Hematopoietic multipotent progenitor cell treated with erythropoietin and hydrocortisone succinate and interleukin-3 and kit ligand, for 6 days (in vitro differentiated cells): ENCODE measurements around the gene KRT82.
"Not testable (repeated sequence)": the region's sequence is repeated elsewhere in the genome, so short reads cannot be mapped to it uniquely, and the experiment has no call there.

Experiments
- DNase-seq: peaks from one replicate; pipeline ENCODE4 v3.0.0-alpha.2; 2015

Gene KRT82

DNA sequence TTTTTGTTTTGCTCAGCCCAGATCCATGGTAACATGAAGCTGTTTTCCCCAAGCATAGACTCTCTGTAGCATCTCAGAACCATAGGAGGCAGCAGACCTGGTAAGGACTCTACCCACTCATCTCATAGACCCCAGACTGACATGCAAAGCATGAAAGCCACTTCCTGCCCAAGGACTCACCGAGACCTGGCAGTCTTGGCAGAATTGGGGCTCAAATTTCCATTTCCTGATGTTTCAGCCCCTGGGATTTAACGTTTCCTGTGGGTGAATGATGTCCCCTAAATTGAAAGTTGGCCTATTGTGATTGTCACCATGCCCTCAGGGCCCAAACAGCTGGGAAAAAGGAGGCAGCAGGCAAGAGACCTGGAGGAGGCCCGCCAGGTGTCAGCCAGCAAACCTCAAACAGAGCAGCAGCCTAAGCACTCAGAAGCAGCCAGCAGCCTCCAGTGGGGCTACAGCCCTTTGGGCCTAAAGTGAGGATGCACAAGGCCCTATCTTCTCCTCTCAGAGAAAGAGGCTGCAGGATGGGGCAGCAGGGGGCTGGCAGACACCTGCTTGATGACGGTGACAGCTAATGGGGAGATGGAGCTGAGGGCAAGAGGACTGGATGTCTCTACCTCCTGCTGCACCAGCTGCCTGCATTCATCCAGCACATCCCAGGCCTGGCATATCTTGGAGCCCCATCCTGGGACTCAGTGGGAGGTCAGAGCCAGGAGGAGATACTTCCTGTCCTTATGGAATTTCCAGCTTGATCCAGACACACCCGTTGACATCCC, 47.4 kb downstream of the KRT82 start:
- no peak for DNase-seq

DNA sequence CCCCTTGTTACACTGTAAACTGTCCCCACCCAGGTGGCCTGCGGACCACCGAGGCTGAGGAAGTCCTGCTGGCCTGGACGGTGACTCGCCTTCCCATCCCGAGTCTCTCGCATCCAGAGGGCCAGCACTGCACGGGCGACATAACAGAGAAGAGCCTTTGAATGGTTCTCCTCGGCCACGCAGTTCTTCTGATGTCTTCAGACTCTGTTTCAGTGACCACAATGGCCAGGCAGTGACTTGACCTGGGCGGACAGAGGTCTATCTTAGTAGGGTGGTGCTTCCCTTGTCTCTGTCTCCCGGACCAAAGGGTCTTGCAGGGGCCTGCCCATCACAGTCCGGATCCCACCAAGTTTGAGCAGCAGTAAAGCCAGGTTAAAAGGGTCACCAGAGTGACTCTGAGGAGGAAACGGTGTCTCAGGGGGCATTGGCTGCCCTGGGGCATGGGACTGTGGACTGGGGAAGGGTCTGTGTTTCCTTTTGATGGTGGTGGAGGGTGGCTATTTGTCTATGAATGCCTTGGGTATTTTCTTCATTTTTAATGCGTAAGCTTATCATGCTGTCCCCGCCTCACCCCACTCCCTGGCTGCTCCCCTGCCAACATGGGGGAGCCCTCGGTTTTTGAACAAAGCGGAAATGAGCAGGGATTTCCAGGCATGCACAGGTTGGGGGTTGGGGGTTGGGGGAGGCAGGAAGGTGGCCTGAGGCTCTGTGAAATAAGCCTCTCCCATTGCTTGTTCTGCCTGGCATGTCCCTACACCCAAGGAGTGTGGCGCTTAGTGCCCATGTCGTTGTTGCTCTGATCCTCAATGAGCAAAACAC, 49.2 kb downstream of the KRT82 start:
- no peak for DNase-seq

DNA sequence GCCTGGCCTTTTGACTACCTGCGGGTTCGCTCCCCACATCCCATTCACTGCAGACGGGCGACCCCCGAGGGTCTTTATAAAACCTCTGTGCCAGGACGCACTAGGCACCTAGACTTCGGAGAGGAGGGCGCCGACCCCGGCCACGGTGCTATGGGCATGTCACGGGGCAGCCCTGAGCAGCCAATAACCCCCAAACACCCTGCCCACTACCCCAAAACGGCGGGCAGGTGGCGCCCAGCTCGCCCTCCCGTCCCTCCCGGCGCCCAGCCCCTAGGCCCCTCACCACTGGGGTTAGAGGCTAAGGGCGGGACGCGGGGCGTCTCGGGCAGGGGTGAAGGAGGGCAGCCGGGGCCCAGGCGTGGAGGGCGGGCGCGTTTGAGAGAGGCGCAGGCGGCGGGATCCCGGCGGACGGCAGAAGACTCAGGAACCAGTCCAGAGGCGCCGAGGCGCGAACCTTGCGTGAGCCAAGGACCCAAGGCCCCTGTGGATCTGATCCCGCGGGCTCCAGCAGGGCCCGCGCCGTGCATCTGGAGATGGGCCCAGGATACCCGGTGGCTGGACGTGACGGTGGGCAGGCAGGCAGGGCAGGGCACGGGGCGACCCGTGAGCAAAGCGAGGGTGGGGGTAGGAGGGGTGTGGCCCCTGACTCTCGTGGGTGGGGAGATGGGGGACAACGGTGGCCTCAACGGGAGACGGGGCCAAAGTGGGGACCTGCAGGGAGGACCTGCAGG, 49.9 kb downstream of the KRT82 start:
- no peak for DNase-seq

DNA sequence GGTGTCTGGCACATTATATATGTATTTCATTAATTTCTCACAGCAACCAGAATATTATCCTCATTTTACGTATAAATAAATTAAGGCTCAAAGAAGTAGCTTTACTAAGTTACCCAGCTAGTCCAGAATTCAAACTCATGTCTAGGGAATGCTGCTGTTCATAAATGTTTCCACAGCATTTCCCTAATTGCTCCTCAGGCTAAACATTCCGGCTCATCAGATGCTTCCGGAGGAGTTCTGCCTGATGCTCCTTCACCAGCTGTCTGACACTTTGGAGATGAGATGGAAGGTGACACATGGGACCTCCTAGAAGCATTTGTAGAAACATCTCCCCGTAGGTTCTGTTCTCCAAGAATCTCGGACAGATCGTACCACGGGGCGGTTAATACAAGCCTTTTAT, 51.0 kb downstream of the KRT82 start:
- no peak for DNase-seq

DNA sequence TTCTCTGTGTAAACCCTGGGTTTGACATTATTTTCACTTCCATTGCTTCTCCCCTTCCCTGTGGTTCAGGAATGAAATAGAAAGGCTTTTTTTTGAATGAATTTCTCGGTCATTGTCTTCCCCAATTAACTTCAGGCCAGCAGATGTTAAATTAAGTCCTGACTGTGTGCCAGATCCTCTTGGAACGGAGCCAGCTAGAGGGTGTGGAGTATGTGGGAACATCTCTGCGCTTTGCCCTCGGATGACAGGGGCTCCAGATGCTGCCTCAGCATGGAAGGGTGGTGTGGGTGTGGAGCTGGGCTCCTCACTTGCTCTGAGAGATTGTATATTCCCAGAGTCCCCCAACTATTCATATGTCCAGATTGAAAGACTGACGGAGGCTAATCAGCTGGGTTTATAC, 51.9 kb downstream of the KRT82 start:
- no peak for DNase-seq

DNA sequence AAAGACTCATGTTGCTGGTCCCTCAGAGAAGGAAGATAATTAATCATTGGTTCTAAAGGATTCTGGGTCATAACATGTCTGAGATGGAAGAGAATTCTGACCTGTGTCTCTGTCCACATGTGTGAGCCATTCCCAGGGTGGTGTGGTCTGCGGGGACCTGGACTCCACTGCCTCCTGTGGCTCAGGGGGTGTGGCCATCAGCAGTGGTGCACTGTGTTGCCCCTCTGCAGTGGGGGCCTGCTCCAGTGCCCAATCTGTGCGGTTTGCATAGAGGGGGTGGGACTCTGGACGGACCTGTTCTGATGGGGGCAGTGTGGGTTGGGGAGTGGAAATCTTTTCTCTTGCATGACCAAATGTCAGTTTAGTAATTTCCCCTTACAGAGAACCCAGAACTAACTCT, 52.4 kb downstream of the KRT82 start:
- no peak for DNase-seq

DNA sequence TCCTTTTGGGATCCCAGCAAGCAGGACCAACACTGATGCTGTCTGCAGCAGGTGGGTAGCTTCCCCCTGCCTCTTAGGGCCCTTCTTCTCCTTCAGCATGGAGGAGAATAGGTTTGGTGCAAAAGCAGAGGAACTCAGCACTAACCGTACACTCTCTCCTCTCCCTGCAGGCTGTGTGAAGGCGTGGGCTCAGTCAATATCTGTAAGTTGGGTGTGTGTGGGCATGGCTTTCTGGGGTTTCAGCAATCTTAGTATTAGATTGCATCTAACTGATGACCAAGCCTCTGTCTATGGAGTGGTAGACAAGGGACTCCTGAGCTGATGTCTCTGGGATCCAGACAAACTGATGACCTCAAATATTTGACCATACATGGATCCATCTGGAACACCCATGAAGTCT, 53.2 kb downstream of the KRT82 start:
- DNase-seq, result no peak

DNA sequence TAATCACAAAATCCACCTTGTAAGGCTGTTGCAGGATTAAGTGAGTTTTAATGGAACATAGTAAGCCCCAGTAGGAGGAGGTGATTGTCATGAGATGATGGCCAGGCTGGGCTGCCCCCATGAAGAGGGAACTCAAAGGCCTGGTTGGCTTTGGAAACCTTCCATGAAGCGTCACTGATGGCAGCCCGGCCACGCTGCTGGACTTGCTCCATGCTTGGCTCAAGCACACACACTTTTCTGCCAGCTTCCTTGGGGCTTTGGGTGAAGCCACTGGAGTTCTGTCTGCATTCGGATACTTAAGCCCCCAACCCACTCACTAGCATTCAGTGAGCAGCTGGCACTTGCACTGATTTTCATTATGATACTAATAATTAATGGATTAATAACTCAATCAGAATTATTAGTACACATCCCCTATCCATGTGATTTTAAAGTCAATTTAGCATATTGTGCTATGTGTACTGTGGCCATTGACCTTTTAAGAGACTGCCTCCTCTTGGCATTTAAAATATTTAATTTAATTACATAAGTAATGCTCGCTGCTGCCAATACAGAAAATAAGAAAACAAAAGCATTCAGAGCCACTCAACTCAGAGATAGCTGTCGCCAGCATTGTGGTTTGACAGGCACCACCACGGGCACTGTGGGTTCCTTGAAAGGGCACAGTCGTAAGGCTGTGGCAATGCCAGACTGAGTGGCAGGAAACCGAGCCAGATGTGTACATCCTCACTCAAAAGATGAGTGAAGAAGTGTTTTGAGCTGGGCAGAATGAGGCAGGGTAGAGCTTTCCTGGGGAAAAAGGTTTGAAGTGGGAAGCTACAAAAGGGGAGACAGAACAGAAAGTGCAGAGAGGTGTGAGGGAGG, 54.7 kb downstream of the KRT82 start:
- DNase-seq, result peak; percentile 46

DNA sequence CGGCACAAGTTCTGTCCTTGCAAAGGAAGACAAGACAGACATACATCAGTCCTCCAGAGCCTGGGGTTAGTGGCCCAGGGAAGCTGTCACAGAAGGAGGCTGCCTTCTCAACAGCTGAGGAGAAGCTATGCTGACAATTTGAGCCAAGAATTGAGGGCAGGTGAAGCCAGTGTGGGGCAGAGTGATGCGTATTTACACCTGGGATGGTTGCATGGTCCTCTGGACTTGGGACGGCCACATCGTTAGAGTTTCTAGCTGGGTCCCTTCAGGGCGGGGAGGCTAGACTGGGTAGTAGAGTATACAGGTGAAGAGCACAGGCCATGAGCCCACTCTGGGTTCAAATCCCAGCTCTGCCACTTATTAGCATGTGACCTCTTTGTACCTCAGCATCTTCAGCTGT, 55.3 kb downstream of the KRT82 start:
- DNase-seq, result no peak

DNA sequence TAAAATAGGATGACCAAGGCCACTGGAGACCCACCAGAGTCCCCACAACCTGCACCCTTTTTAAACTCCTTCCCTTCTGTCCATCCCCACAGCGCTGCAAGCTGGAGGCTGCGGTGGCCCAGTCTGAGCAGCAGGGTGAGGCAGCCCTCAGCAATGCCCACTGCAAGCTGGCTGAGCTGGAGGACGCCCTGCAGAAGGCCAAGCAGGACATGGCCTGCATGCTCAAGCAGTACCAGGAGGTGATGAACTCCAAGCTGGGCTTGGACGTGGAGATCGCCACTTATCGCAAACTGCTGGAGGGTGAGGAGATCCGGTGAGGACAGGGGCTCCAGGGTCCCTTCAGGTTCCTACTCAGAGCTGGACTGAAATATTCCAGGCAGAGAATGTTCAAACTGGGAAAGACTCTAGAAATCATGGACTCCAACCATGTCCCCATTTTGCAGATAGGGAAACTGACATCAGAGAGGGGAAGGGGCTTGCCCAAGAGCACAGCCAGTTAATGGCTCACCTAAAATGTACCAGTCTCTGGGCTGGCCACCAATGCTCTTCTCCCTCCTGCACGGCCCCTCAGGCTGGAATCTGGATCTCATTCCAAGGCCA, 56.0 kb downstream of the KRT82 start:
- no peak for DNase-seq

DNA sequence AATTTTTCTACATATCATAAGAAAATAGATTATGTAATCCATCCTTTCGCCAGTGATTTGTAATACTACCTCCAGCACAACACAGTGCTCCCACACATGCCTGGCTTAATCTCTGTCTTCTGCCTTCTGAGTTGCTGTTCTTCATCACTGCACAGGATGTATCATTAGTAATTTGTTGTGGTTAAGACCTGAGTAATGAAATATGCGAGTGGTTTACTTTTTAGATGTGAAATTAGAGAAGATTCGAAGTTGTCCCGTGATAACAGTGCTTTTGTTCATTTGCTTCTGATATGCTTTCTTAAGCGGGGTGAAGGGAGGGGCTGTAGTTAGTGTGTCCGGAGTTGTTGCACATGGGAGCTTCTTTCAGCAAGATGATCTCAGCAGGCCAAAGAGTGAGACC, 56.9 kb downstream of the KRT82 start:
- DNase-seq, result no peak

DNA sequence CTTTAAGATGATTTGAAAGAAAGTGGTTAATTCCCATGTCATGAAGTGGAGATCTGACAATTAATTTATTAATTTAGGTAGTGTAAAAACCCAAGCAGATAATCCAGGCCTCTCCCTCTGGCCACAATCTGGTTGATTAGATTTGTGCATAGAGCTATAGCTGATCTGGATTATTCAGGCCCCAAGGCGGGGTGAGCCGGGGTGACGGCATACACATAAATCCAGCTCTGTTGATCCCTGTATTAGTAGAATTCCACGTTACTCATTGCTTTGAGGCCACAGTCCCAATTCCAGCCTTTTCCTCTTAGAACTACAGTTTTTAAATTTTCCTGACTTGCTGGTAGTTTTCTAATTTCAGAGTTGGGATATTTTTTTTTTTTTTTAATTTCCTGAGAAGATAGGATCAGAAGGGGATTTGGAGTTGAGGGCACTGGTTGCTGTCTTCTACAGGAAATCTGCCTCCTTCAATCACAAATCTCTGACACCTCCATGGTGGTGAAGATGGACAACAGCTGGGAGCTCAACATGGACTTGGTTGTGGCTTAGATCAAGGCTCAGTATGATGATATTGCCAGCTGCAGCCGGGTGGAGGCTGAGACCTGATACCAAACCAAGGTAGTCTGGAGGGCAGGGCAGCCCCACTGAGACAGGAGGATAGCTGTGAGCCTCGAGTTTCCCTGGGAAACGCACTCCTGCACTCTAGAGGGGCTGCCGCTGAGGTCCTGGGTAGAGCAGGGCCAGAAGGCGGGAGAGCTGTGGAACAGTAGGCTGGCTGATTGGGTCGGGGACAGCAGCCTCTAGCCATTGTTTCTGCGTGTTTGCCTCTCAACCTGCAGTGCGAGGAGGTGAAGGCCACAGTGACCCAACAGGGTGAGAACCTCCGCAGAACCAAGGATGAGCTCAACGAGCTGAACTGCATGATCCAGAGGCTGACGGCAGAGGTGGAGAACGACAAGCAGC, 58.3 kb downstream of the KRT82 start:
- no peak for DNase-seq

DNA sequence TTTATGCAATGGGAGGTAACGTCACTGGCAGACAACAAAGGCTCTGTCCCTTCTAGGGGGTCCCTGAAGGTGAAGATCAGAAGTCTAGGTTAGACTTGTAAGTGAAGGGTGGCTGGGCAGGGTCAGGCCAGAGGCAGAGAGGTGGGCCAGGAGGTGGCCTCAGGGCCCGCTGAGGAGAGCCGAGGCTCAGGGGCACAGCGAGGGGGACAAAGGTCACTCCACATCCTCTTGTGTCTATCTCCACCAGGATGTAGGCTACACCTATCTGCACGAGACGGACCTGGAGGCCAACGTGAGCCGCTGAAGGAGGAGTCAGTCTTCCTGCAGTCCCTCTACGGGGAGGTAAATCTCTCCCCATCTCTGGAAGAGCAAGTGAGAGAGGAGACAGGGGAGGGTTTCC, 59.1 kb downstream of the KRT82 start:
- no peak for DNase-seq

DNA sequence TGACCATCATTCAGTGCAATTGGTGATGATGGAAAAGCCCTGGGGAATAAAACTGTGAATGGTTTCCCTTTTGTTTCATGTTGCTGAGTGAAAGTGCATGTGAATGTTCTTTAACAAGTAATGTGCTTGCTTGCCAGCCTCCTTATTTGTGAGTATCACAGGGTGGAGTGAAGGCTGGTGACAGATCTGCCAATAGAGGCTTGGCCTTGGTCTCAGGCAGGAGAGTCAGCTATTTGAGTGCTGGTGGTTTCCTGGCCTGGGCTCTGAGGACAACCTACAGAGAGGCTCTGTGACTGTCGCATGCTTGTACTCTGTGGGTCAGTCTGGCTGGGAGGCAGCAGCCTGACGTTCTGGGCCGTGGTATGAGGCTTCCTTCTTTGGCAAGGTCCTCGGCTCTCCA, 59.5 kb downstream of the KRT82 start:
- no peak for DNase-seq

DNA sequence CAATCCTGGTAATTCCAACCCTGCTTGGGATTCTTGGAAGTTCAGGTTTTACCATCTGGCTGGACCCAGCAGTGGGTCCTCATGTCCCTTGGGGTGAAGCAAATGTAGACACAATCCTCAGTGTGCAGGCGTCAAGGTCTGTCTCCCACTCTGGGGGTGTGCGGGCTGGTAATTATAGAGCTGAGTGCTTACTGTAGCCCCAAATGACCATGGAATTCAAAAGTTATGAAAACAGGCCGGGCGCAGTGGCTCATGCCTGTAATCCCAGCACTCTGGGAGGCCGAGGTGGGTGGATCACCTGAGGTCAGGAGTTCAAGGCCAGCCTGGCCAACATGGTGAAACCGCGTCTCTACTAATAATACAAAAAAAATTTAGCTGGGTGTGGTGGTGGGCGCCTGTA, 61.1 kb downstream of the KRT82 start:
- not testable (repeated sequence) for DNase-seq

DNA sequence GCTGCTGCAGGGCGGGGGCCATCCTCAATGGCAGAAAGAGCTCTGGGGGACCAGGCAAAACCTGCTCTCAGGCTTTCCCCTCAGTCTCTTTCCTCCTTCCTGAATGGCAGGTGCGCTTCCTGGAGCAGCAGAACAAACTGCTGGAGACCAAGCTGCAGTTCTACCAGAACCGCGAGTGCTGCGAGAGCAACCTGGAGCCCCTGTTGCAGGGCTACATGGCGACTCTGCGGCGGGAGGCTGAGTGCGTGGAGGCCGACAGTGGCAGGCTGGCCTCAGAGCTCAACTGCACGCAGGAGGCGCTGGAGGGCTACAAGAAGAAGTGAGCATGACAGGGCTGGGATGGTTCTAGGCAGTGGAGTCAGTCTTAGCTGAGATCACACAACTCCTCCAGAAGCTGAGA, 62.0 kb downstream of the KRT82 start:
- DNase-seq, result no peak
